Left kidney (tissue), 2 donors: ENCODE results near the gene ITPR1. TPM values are rescaled to one million over a fixed set of nuclear protein-coding genes. Genes with fewer than 3 reads are reported as not detected.

Experiments used
- DNase-seq: peaks from one replicate; pipeline ENCODE4 v3.0.0-alpha.2; 2013
- polyA plus RNA-seq: library from polyadenylated mRNA; unstranded; fragments of 120-200 nt; gene quantifications from one replicate; pipeline ENCODE4 v1.2.1, GENCODE V29; 2013; ENCODE audit not compliant: insufficient read length

ITPR1 gene
- polyA plus RNA-seq, 1 donor, result 68.2 TPM

DNA sequence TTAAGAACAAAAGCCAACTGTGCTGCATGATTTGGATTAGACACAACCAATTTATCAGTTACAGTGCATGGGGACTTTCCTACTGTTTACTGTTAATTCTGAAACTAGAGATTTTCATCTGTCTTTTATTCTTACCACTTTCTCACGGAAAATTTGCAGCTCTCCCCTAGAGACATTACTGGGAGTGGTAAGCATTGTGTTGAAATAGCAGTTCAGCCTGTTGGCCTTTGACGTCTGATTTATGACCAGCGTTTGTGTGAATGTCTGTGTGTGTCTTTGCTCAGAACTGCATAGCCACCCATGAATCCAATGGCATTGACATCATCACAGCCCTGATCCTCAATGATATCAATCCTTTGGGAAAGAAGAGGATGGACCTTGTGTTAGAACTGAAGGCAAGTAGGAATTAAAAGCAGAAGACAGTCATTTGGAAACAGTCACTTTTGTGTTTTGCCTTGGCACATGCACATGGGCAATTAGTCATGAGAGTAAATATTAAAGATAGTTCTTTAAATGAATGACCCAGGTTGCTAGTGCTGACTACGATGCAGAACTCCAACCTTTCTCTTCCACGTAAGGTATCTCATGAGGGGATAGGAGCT is 283.9 kb downstream of the ITPR1 start:
- no peak for DNase-seq

- no peak for DNase-seq
Measured at GRCh38 chr3:4778119-4778518, 285.0 kb downstream of the ITPR1 start.

DNA sequence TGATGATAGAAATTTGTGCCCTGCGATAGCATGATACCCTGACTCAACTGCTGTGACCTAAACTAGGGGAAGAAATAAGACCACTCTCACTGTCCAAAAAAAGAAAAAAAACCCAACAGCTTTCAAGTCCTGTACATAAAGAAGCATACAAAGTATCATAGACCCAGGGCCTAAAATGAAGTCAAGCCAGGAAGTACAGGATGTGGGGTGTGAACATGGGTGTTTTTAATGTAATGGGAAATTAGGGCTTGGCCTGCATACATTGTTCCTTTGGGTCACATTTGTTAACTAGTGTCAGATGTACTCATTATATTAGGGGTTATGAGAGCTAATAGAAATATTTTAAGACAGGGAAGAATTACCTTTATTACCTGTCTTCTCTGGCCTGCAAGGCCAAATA is 285.6 kb downstream of the ITPR1 start:
- DNase-seq, result no peak

DNA sequence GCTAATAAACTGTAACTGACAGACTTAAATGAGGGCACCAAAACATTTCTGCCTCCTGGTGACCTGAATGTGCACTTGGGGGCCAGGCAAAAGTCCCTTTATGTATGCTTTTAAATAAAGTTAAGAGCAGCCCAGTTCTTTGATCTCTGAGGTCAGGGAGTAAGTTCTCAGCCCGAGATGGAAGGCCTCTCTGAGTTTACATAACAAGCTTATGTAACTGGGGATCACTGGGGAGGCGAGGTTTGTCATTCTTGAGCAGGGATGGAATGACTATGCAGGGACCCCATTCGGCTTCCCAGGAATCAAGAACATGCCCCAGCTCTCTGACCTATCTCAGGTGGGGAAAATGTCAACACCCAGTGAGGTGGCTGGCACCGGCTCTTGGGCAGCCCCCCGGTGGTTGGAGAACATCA is 287.4 kb downstream of the ITPR1 start:
- DNase-seq, result no peak

GRCh38 chr3:4782095-4782494 is 288.9 kb downstream of the ITPR1 start:
- no peak for DNase-seq

- DNase-seq, result no peak
Measured at GRCh38 chr3:4785551-4785950, 292.4 kb downstream of the ITPR1 start.

- no peak for DNase-seq
Measured at GRCh38 chr3:4786431-4786830, 293.3 kb downstream of the ITPR1 start.

GRCh38 chr3:4791358-4791757 is 298.2 kb downstream of the ITPR1 start:
- no peak for DNase-seq

DNA sequence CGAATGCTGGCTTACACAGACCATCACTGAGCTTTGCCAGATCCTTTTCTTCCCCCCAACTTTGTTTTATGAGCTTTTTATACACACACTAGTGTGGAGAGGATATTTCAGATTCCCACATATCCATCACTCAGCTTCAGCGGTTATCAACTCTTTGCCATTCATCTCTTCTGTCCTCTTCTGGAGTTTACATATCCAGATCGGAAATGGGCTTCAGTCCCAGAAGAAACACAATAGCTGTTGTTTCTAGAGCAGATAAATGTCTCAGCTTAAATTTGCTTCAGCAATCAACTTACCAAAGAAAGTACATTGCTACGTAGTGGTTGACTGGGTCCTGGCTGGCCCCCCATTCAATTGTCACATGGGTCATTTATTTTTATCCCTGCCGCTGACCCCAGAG is 300.2 kb downstream of the ITPR1 start:
- no peak for DNase-seq

DNA sequence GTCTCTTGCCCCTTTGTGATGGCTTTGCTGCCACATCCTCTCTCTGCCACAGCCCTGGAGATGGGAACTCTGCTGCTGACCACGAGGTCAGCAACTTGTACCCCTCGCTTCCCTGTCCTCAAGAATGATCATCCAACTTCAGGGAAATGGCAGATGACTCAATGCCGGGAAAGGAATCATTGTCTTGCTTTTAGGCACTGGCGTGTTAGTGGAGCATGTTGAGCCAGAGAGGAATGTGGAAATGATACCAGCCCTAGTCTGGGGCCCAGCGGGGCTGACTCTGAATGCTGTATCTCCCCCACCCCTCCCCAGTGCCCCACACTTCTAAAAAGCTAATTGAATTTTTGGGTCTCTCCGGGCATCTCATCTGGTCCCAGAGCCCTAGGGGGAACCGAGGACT is 301.2 kb downstream of the ITPR1 start:
- no peak for DNase-seq

DNA sequence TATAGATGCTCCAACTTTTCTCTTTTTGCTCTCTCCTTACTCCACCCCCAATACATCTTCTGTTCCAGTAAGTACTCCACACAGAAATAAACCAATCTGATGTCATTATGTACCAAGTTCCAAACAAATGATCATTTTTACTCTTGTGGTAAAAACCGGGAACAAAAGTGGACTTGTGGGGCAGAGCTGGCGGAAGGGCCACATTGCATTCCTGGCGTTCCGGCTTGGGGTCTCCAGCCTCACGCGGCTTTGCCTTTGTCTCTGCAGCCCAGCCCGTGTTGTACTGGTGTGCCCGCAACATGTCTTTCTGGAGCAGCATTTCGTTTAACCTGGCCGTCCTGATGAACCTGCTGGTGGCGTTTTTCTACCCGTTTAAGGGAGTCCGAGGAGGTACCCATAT is 301.6 kb downstream of the ITPR1 start:
- DNase-seq, result no peak

- DNase-seq, result no peak
Measured at GRCh38 chr3:4795905-4796304, 302.8 kb downstream of the ITPR1 start.

DNA sequence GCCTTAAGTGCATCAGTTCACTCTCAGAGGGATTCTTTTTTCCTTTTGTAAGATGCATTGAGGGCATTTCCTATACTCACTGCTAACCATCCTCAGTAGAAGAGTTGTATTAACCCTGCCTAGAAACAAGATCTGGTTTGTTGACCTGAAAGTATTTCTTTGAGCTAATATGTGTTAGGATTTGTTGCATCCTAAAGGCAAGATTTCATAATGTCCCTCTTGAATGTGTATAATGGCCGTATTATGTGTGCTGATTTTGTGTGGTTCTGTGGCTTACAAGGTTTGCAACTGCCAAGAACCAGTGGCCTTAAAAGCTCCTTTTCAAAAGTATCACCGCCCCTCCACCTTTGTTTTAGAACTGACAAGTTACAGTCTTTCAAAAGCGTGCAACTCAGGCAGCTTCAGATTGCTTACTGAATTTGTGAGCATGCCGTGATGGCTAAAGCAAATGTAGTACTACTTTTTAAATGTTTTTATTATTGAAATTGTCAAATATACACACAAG is 304.1 kb downstream of the ITPR1 start:
- DNase-seq, result no peak

DNA sequence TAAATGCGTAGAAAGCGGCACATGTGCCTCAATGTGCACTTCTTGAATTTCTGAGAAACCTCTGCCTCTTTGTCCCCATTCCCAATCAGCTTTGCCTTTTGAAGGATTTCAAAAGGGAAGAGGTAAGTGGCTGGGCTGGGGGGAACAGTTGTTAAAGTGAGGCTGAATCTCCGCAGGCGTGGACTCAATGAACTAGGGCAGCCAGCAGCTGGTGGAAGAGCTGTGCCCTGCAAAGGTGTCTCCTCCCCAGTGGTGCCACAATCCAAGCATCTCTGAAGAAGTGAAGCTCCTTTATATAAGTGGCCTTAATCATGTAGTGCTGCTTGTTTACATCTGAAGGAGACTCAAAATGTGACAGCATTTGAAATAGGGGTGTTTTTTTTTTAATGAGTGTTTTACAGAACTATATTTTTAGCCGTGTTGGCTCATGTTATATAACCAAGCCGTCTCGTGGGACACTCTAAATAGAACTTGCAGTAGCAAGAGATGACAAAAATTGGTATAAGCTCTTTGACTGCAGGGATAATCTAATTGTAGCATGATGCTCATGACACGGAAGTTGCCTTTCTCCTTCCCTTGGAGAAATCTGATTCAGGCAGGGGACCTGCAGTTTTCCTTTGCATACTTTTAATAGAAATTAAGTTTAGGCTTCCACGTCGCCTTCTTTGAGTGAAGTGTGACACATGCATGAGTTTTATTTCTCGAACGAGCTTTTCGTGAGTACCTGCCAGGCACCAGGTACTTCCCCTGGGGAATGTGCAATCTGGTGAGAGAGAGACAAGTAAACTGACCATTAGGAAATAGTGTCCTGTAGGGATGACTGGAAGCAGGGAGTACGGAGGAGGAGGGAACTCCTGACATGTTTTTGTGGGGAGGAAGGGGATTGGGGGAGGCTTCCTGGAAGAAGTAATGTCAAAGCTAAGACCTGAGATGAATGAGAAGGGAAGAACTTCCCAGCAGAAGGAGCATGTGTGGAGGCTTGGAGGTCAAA is 306.4 kb downstream of the ITPR1 start:
- DNase-seq, result no peak

- DNase-seq, result no peak
Measured at GRCh38 chr3:4800595-4800994, 307.4 kb downstream of the ITPR1 start.

GRCh38 chr3:4801892-4802291 is 308.7 kb downstream of the ITPR1 start:
- no peak for DNase-seq

DNA sequence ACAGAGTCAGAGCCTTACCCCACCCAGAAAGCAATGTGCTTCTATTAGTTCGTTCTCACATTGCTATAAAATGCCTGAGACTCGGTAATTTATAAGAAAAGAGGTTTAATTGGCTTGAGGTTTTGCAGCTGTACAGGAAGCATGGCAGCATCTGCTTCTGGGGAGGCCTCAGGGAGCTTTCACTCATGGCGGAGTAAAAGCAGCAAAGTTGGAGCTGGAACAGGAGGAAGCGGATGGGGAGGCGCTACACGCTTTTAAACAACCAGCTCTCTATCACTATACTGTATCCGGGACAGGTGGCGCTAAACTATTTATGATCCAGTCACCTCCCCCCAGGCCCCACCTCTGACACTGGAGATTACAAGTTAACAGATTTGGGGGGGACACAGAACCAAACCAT is 309.8 kb downstream of the ITPR1 start:
- no peak for DNase-seq

- no peak for DNase-seq
Measured at GRCh38 chr3:4804161-4805058, 311.3 kb downstream of the ITPR1 start.

GRCh38 chr3:4805662-4806061 is 312.5 kb downstream of the ITPR1 start:
- no peak for DNase-seq

DNA sequence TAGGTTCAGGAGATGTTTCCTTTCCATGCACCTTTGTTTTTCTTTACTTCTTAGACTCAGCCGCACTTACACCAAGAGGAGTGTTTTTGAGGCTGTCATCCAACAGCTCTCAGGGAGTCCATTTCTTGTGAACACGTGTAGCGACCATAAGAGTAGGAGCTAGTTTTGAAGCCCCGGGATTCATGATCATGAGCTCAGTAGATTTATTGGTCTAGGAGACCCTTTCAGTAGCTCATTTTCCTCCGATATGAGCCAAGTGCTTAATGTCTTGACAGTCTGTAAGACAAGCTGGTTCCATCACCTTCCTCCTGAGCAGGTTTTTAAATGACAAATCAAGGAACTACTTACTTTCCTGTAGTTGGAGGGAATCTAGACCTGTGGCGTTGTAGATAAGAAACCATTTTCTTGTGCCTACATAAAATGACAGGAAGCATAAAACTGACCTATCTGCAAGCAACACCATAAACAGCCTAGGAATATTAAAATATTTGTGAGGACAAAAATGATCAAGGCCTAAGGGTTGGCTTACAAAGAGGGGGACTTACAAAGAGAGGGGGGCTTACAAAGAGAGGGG is 313.5 kb downstream of the ITPR1 start:
- DNase-seq, result no peak

DNA sequence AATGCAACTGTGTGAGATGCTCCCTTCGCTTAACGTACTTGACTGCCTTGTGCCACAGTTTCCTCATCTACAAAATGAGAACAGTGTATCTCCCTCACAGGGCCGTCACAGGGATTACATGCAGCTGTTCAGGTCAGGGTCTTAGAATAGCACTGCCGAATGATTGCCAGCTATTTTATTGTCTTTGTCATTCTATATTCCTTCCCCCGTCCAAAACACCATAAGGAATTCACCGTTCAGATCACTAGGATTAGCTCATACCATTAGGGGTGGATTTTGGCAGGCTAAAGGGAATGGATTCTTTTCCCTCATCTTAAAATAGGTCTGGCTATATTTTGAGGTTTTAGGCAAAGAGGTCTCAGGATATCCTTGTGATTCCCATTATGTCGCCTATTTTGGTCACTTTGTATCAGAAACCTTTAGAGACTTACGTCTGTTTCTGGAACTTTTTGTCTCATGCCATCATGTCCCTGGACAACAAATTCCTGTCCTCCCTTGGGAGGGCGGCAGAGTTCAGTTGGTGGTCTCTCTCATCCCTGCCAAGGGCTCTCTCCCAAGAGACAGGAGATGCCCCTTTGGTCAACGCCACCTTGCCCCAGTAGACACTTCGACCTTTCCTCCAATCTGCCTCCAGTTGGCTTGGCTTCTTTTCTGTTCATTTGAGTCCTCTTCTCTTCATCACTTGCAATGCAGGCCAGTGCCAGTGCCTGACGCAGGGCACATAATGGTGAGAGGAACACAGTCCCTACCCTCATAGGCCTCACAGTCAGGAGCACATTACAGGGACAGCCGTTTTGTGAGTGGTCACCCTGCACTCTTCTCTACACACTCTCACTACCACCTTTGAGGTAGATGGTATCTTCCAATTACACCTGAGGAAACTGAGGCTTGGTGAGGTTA is 314.5 kb downstream of the ITPR1 start:
- no peak for DNase-seq
